Brain microvascular endothelial cell (primary cell): Measurements from ENCODE around the gene TLR1.

Experiments
- DNase-seq: peaks from one replicate; pipeline ENCODE4 v3.0.0-alpha.2; 2020
- H3K27ac ChIP-seq: fragments of 250-450 bp; sonication (Bioruptor Pico); 2 replicates; pipeline ENCODE4 v1.5.1; 2020; ENCODE audit warnings: mild to moderate bottlenecking, moderate library complexity
- H3K27me3 ChIP-seq: fragments of 250-450 bp; sonication (Bioruptor Pico); replicated peaks from 2 replicates; pipeline ENCODE4 v1.5.1; 2020; ENCODE audit warnings: mild to moderate bottlenecking
- H3K36me3 ChIP-seq: fragments of 250-450 bp; sonication (Bioruptor Pico); replicated peaks from 2 replicates; pipeline ENCODE4 v1.5.1; 2020; ENCODE audit warnings: mild to moderate bottlenecking
- H3K4me3 ChIP-seq: 2 replicates; pipeline ENCODE4 v1.5.1; 2011; ENCODE audit warnings: low read depth, mild to moderate bottlenecking, control low read depth, low read length, moderate library complexity
- in situ Hi-C: cut with HindIII; loops from 2 replicates; pipeline ENCODE4 v1.10.0; 2017; ENCODE audit warnings: low sequenced_read_pairs, low pct_ligation_motif_present
- TF ChIP-seq, protein P1 (sequence below): IDR thresholded peaks from 2 replicates; pipeline ENCODE4 v1.5.1; 2011; ENCODE audit warnings: low read depth, mild to moderate bottlenecking, moderate library complexity, low read length, control low read depth, inconsistent platforms; ENCODE audit errors: missing control alignments

TLR1 gene

DNA sequence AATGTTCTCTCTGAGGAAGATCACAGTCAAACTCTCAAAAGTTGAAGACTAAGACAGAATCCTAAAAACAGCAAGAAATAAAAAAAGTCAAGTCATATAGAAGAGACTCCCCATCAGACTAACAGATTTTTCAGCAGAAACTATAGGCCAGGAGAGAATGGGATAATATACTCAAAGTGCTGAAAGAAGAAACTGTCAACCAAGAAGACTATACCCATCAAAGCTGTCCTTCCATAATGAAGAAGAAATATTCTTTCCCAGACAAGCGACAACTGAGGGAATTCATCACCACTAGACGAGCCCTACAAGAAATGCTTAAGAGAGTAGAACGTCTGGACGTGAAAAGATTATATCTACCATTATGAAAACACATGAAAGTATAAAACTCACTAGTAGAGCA, 30.0 kb upstream of the TLR1 start:
- Histone ChIP-seq H3K27me3 (no peaks in the 10 kb centered on the region), H3K36me3 (no peaks in the 10 kb centered on the region), H3K27ac (no peak overlapping the region), H3K4me3 (no peak overlapping the region)
- in situ Hi-C loops, result no loop called here
- TF ChIP-seq, protein P1, sequence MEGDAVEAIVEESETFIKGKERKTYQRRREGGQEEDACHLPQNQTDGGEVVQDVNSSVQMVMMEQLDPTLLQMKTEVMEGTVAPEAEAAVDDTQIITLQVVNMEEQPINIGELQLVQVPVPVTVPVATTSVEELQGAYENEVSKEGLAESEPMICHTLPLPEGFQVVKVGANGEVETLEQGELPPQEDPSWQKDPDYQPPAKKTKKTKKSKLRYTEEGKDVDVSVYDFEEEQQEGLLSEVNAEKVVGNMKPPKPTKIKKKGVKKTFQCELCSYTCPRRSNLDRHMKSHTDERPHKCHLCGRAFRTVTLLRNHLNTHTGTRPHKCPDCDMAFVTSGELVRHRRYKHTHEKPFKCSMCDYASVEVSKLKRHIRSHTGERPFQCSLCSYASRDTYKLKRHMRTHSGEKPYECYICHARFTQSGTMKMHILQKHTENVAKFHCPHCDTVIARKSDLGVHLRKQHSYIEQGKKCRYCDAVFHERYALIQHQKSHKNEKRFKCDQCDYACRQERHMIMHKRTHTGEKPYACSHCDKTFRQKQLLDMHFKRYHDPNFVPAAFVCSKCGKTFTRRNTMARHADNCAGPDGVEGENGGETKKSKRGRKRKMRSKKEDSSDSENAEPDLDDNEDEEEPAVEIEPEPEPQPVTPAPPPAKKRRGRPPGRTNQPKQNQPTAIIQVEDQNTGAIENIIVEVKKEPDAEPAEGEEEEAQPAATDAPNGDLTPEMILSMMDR, result no peak
- no peak for DNase-seq

- TF ChIP-seq, protein P1, result peak; percentile 36
- DNase-seq, result no peak
- H3K27ac ChIP-seq, result no peak overlapping the region
- H3K27me3 ChIP-seq, result no peaks in the 10 kb centered on the region
- no peaks in the 10 kb centered on the region for H3K36me3 ChIP-seq
- in situ Hi-C loops, result no loop called here
- no peak overlapping the region for H3K4me3 ChIP-seq
These were observed 28.3 kb upstream of the TLR1 start for GRCh38 chr4:38832624-38833528.

- in situ Hi-C loops, result no loop called here
- Histone ChIP-seq H3K27ac (no peak overlapping the region), H3K36me3 (no peaks in the 10 kb centered on the region), H3K4me3 (no peak overlapping the region), H3K27me3 (no peaks in the 10 kb centered on the region)
- TF ChIP-seq, protein P1, result no peak
- DNase-seq, result no peak
These were observed 27.6 kb upstream of the TLR1 start for GRCh38 chr4:38832206-38832605.

DNA sequence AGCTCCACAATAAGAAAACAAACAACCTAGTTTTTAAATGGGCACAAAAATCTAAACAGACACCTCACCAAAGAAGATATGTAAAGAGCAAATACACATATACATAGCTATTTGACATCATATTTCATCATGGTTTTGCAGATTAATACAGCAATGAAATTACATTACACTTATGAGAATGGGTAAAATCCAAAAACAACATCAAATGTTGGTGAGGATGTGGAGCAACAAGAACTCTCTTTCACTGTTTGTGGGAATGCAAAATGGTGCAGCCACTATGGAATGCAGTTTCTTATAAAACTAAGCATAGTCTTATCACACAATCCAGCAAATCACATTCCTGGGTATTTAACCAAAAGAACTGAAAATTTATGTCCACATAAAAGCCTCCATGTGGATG, 27.1 kb upstream of the TLR1 start:
- TF ChIP-seq, protein P1, result no peak
- Histone ChIP-seq H3K4me3 (no peak overlapping the region), H3K27ac (no peak overlapping the region), H3K27me3 (no peaks in the 10 kb centered on the region), H3K36me3 (no peaks in the 10 kb centered on the region)
- in situ Hi-C loops, result no loop called here
- DNase-seq, result peak; percentile 17

- TF ChIP-seq, protein P1, result no peak
- no peak overlapping the region for H3K4me3 ChIP-seq
- no peaks in the 10 kb centered on the region for H3K27me3 ChIP-seq
- in situ Hi-C loops, result no loop called here
- H3K27ac ChIP-seq, result no peak overlapping the region
- no peak for DNase-seq
- H3K36me3 ChIP-seq, result no peaks in the 10 kb centered on the region
These were observed 24.6 kb upstream of the TLR1 start for GRCh38 chr4:38829237-38829636.
